K562 (cell line): ENCODE data around the gene PTTG1IP. TPM values are rescaled to one million over a fixed set of nuclear protein-coding genes. Genes with fewer than 3 reads are reported as not detected.
A peak's percentile ranks its signal among the peaks of the same experiment; 100 is the strongest.

Experiments
- ATAC-seq: fragments of 200-7000 bp; cut with Tn5 transposase; 3 replicates; pipeline ENCODE4 v1.9.1; 2020; ENCODE audit warnings: moderate library complexity
- BruUV-seq: library from RNA; stranded (reverse); fragments of 400-500 nt; replicated peaks from 2 replicates; lab custom pipeline; 2021; lab: Mats Ljungman, UMichigan
- CTCF ChIA-PET: fragments of 300-600 bp; formaldehyde crosslinking; extraction: SDS; loops from one replicate; lab custom pipeline; 2021; ENCODE audit warnings: low intra/inter-chr PET ratio; lab: Yijun Ruan, JAX
- POLR2A ChIA-PET: fragments of 300-600, 350-650 bp; sonication (Branson Sonifier 250); formaldehyde crosslinking; extraction: SDS; loops from one replicate; lab custom pipeline; 2021; ENCODE audit warnings: antibody characterized with exemption, inconsistent platforms; lab: Yijun Ruan, JAX
- DNase-seq, 4 experiments: peaks; one replicate each; pipeline versions ENCODE4 v3.0.0 to v3.0.0-alpha.2; 2011 to 2018; ENCODE audit warnings: low spot score in 3 of 4, mixed read lengths in 3 of 4; ENCODE audit errors: extremely low read depth in 1 of 4
- FAIRE-seq: peaks from 2 replicates; lab custom pipeline; 2011; peaks lifted over from hg19 to GRCh38; lab: Jason Lieb, UNC
- H2AFZ ChIP-seq: 2 replicates; pipeline ENCODE4 v1.6.0; 2011; ENCODE audit warnings: low read depth, low read length, control low read depth, inconsistent platforms
- H3K27ac ChIP-seq: fragments of 200-600 bp; 3 replicates; pipeline ENCODE4 v1.8.0; 2011; ENCODE audit warnings: low read depth, mild to moderate bottlenecking, control low read depth, inconsistent platforms, low read length, moderate library complexity, mixed read lengths; ENCODE audit errors: extremely low read depth
- H3K27me3 ChIP-seq, 2 experiments: fragments of 300-600 bp in 1 of 2; 2 replicates in 1 of 2; 3 replicates in 1 of 2; pipeline versions ENCODE4 v1.6.0 to v1.8.0; 2011; ENCODE audit warnings: inconsistent platforms in 2 of 2, low read length in 2 of 2, mild to moderate bottlenecking in 1 of 2, mixed read lengths in 1 of 2, moderate library complexity in 1 of 2; ENCODE audit not compliant: control insufficient read depth in 2 of 2, insufficient read depth in 2 of 2
- H3K36me3 ChIP-seq: fragments of 300-600 bp; 3 replicates; pipeline ENCODE4 v1.8.0; 2011; ENCODE audit warnings: mild to moderate bottlenecking, low read length, inconsistent platforms; ENCODE audit not compliant: control insufficient read depth, insufficient read depth
- H3K4me1 ChIP-seq, 2 experiments: fragments of 200-600 bp in 1 of 2; replicated peaks in 1 of 2; 2 replicates in 1 of 2; 3 replicates in 1 of 2; pipeline versions ENCODE4 v1.5.1 to v1.8.0; 2011; ENCODE audit warnings: inconsistent platforms in 2 of 2, low read length in 2 of 2, mild to moderate bottlenecking in 1 of 2, mixed read lengths in 1 of 2, moderate library complexity in 1 of 2; ENCODE audit not compliant: control insufficient read depth in 2 of 2, insufficient read depth in 2 of 2
- H3K4me2 ChIP-seq: 2 replicates; pipeline ENCODE4 v1.6.1; 2011; ENCODE audit warnings: low read length, control low read depth, inconsistent platforms, mixed read lengths; ENCODE audit not compliant: insufficient read depth
- H3K4me3 ChIP-seq: fragments of 200-600 bp; sonication (generic), shearing (Covaris generic); 2 replicates; pipeline ENCODE4 v1.5.1; 2016; ENCODE audit warnings: control low read depth, inconsistent platforms
- H3K79me2 ChIP-seq: fragments of 200-600 bp; 3 replicates; pipeline ENCODE4 v1.8.0; 2011; ENCODE audit warnings: low read length, inconsistent platforms; ENCODE audit not compliant: control insufficient read depth, insufficient read depth
- H3K9ac ChIP-seq, 2 experiments: 2 replicates each; pipeline versions ENCODE4 v1.6.0 to v1.6.1; 2011; ENCODE audit warnings: low read depth in 2 of 2, low read length in 2 of 2, control low read depth in 1 of 2, inconsistent platforms in 1 of 2, mild to moderate bottlenecking in 1 of 2, mixed read lengths in 1 of 2; ENCODE audit not compliant: insufficient read depth in 1 of 2
- H3K9me1 ChIP-seq: one replicate; pipeline ENCODE4 v1.6.0; 2011; ENCODE audit warnings: inconsistent platforms, mild to moderate bottlenecking, low read length, moderate library complexity; ENCODE audit not compliant: control insufficient read depth, insufficient read depth
- H3K9me3 ChIP-seq: replicated peaks from 2 replicates; pipeline ENCODE4 v1.5.1; 2011; ENCODE audit warnings: low read depth, low read length, inconsistent platforms; ENCODE audit not compliant: control insufficient read depth, insufficient read depth
- H4K20me1 ChIP-seq: replicated peaks from 2 replicates; pipeline ENCODE4 v1.6.1; 2011; ENCODE audit warnings: low read length, inconsistent platforms, mixed read lengths; ENCODE audit not compliant: control insufficient read depth, insufficient read depth
- CHCHD3 ChIP-seq: fragments of 250-450 bp; sonication (Bioruptor Pico); IDR thresholded peaks from 2 replicates; pipeline ENCODE4 v2.1.2; 2022; ENCODE audit warnings: mild to moderate bottlenecking
- ETV6 ChIP-seq, 3 experiments: fragments of 150-350 bp in 1 of 3; sonication (generic) in 1 of 3; formaldehyde crosslinking in 1 of 3; IDR thresholded peaks; 2 replicates each; pipeline versions ENCODE4 v1.6.1 to v1.8.0; 2014 to 2022; ENCODE audit warnings: borderline replicate concordance in 2 of 3, low read depth in 2 of 3, antibody characterized with exemption in 1 of 3, low read length in 1 of 3, mild to moderate bottlenecking in 1 of 3, missing genetic modification reagents in 1 of 3
- GABPA ChIP-seq: fragments of 200-800 bp; sonication (Bioruptor generic); conservative IDR thresholded peaks from 2 replicates; pipeline ENCODE4 v1.6.1; 2016; ENCODE audit warnings: low read depth, missing genetic modification characterization, missing compliant biosample characterization
- RHOXF2B ChIP-seq: fragments of 250-450 bp; sonication (Bioruptor Pico); conservative IDR thresholded peaks from 2 replicates; pipeline ENCODE4 v1.5.1; 2021
- ZC3H4 ChIP-seq: sonication (generic); formaldehyde crosslinking; IDR thresholded peaks from 2 replicates; pipeline ENCODE4 v1.9.0; 2021; ENCODE audit warnings: missing genetic modification reagents, borderline replicate concordance
- WGBS: fragments of 100-300 bp; shearing (Covaris generic); methylation state at CpG from one replicate; pipeline ENCODE4 v1.1.6; 2016; ENCODE audit warnings: low coverage, mixed read lengths; ENCODE audit not compliant: insufficient coverage; ENCODE audit errors: missing lambda C conversion rate; 5-methylcytosine and 5-hydroxymethylcytosine counted together
- in situ Hi-C: fragments of 300-500 bp; cut with MboI; formaldehyde crosslinking; loops from 4 replicates; pipeline ENCODE4 v1.15.0; 2018; ENCODE audit warnings: inconsistent platforms, mixed read lengths
- intact Hi-C: fragments of 100-400 bp; cut with micrococcal nuclease; formaldehyde crosslinking; loops from 2 replicates; pipeline ENCODE4 v1.14.2; 2022
- polyA plus RNA-seq, 8 experiments: library from polyadenylated mRNA; depleted of rRNA in 4 of 8; stranded (reverse) in 5 of 8; unstranded in 3 of 8; fragments of >200 nt; fragmentation: Nextera tagmentation in 2 of 8; fragmentation: Illumina TruSeq in 1 of 8; extraction: Ambion mirVana in 2 of 8; extraction: Trizol in 1 of 8; gene quantifications; 2 replicates each; pipeline versions ENCODE4 v1.2.1 to v1.2.3, GENCODE V29; 2011 to 2014; ENCODE audit warnings: inconsistent platforms in 1 of 8, missing spikeins in 1 of 8
- total RNA-seq, 7 experiments: library from RNA; depleted of rRNA in 6 of 7; stranded (reverse); fragments of >200 nt in 6 of 7; fragmentation: Illumina TruSeq in 2 of 7; extraction: Trizol in 2 of 7; gene quantifications; 2 replicates each; pipeline versions ENCODE4 v1.2.1 to v1.2.3, GENCODE V29; 2011 to 2021; ENCODE audit warnings: low replicate concordance in 1 of 7
- TF ChIP-seq, protein P1 (sequence below): fragments of 450-650 bp; formaldehyde crosslinking; conservative IDR thresholded peaks from 2 replicates; pipeline ENCODE4 v1.4.0; 2022; ENCODE audit warnings: mild to moderate bottlenecking, missing genetic modification characterization
- TF ChIP-seq, protein P2 (sequence below): fragments of 250-450 bp; sonication (Bioruptor Pico); IDR thresholded peaks from 2 replicates; pipeline ENCODE4 v1.4.0; 2020

PTTG1IP gene
- total and polyA plus RNA-seq, 9 of the 15 experiments (the other 6 are each of a cell fraction or from before 2014, with no cell fraction given) = 5.0 to 99.3 (median 82.4) TPM

DNA sequence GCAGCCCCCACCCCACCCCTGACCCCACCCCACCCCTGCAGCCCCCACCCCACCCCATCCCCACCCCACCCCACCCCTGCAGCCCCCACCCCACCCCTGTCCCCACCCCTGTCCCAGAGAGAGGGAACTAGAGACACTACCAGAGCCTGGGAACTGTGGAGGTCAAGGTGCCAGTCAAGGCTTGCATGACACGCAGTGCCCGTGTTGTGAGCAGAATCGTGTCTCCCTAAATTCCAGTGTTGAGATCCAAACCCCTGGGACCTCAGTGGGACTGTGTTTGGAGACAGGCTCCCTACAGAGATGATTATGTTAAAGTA lies 37.2 kb downstream of the PTTG1IP start:
- no peaks in the 10 kb centered on the region for H3K9me1 ChIP-seq
- H3K4me2 ChIP-seq = peak overlapping the region; percentile 43; the same call in 1 of the 2 replicates
- FAIRE-seq (no peak), DNase-seq (no peak), ATAC-seq (no peak)
- TF ChIP-seq, protein P1, sequence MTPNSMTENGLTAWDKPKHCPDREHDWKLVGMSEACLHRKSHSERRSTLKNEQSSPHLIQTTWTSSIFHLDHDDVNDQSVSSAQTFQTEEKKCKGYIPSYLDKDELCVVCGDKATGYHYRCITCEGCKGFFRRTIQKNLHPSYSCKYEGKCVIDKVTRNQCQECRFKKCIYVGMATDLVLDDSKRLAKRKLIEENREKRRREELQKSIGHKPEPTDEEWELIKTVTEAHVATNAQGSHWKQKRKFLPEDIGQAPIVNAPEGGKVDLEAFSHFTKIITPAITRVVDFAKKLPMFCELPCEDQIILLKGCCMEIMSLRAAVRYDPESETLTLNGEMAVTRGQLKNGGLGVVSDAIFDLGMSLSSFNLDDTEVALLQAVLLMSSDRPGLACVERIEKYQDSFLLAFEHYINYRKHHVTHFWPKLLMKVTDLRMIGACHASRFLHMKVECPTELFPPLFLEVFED (CRISPR knock-in tag) = 0 out of 2 replicates have a peak, but pooled peaks have one; percentile 32
- TF ChIP-seq CHCHD3 (CRISPR knock-in tag) = no peak
- TF ChIP-seq GABPA (tag) = no peak
- H3K9me3 ChIP-seq = no peaks in the 10 kb centered on the region
- POLR2A ChIA-PET = no interaction called here
- intact Hi-C loops = loop anchor here (10.0 kb wide), 1 partner anchor 792 kb away; no protein-coding TSS in a partner anchor
- CTCF ChIA-PET = no interaction called here
- H3K79me2 ChIP-seq = no peaks in the 10 kb centered on the region
- peak overlapping the region; percentile 64 for H2AFZ ChIP-seq
- peak overlapping the region in 1 of 2 experiments; percentile 62; a peak in 1 of 4 replicates for H3K9ac ChIP-seq
- no peak overlapping the region for H3K4me3 ChIP-seq
- H3K27ac ChIP-seq = no peak overlapping the region; the same call in 2 of the 3 replicates
- peaks cover 5% of the 10 kb centered on the region; the same call in 1 of the 2 replicates for H4K20me1 ChIP-seq
- in situ Hi-C loops = no loop called here
- WGBS = 6% methylated on average over 3 of the region's 3 CpGs
- H3K4me1 ChIP-seq = peaks cover 23 to 48% of the 10 kb centered on the region in 2 experiments
- no TSS peak for BruUV-seq
- no peaks in the 10 kb centered on the region for H3K36me3 ChIP-seq
- peaks cover 7 to 17% of the 10 kb centered on the region in 2 experiments; a peak in 4 of 5 replicates for H3K27me3 ChIP-seq

DNA sequence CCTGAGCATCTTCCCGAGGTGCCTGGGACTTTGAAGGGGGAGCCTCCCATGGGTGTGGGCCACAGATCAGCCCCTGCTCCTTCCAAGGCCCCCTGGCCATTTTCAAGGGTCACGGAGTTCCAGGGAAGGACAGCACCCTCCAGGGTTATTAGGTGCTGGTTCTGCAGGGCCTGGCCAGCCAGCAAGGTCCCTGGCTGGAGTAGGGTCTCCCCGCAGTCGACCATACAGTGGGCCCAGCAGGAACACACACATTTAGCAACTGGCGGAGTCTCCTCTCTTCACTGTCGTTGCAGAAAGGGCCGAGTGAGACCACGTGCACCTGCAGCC lies 37.9 kb downstream of the PTTG1IP start:
- DNase-seq (no peak), ATAC-seq (no peak), FAIRE-seq (no peak)
- Histone ChIP-seq H4K20me1 (peaks cover 5% of the 10 kb centered on the region; the same call in 1 of the 2 replicates), H3K27ac (no peak overlapping the region), H3K9me1 (no peaks in the 10 kb centered on the region), H3K79me2 (no peaks in the 10 kb centered on the region), H3K9me3 (no peaks in the 10 kb centered on the region), H3K9ac (peak overlapping the region in 1 of 2 experiments; percentile 72; a peak in 1 of 4 replicates), H3K36me3 (no peaks in the 10 kb centered on the region), H3K27me3 (peaks cover 4 to 10% of the 10 kb centered on the region in 2 experiments; a peak in 3 of 5 replicates), H3K4me3 (no peak overlapping the region), H2AFZ (no peak overlapping the region; the same call in 1 of the 2 replicates), H3K4me1 (peaks cover 29 to 44% of the 10 kb centered on the region in 2 experiments), H3K4me2 (peak overlapping the region; percentile 23; the same call in 1 of the 2 replicates)
- no TSS peak for BruUV-seq
- ChIA-PET POLR2A (interaction anchor here (0.7 kb wide), 1 partner anchor 73 kb away, joined by 3 read pairs; no protein-coding TSS in a partner anchor), CTCF (interaction anchor here (1.0 kb wide), 1 partner anchor 35 kb away, joined by 3 read pairs; no protein-coding TSS in a partner anchor)
- in situ Hi-C loops (no loop called here), intact Hi-C loops (loop anchor here (10.0 kb wide), 1 partner anchor 791 kb away; no protein-coding TSS in a partner anchor)
- WGBS = 24% methylated on average over 8 of the region's 8 CpGs
- no peak for TF ChIP-seq ZC3H4 (CRISPR knock-in tag)
- TF ChIP-seq, protein P2, sequence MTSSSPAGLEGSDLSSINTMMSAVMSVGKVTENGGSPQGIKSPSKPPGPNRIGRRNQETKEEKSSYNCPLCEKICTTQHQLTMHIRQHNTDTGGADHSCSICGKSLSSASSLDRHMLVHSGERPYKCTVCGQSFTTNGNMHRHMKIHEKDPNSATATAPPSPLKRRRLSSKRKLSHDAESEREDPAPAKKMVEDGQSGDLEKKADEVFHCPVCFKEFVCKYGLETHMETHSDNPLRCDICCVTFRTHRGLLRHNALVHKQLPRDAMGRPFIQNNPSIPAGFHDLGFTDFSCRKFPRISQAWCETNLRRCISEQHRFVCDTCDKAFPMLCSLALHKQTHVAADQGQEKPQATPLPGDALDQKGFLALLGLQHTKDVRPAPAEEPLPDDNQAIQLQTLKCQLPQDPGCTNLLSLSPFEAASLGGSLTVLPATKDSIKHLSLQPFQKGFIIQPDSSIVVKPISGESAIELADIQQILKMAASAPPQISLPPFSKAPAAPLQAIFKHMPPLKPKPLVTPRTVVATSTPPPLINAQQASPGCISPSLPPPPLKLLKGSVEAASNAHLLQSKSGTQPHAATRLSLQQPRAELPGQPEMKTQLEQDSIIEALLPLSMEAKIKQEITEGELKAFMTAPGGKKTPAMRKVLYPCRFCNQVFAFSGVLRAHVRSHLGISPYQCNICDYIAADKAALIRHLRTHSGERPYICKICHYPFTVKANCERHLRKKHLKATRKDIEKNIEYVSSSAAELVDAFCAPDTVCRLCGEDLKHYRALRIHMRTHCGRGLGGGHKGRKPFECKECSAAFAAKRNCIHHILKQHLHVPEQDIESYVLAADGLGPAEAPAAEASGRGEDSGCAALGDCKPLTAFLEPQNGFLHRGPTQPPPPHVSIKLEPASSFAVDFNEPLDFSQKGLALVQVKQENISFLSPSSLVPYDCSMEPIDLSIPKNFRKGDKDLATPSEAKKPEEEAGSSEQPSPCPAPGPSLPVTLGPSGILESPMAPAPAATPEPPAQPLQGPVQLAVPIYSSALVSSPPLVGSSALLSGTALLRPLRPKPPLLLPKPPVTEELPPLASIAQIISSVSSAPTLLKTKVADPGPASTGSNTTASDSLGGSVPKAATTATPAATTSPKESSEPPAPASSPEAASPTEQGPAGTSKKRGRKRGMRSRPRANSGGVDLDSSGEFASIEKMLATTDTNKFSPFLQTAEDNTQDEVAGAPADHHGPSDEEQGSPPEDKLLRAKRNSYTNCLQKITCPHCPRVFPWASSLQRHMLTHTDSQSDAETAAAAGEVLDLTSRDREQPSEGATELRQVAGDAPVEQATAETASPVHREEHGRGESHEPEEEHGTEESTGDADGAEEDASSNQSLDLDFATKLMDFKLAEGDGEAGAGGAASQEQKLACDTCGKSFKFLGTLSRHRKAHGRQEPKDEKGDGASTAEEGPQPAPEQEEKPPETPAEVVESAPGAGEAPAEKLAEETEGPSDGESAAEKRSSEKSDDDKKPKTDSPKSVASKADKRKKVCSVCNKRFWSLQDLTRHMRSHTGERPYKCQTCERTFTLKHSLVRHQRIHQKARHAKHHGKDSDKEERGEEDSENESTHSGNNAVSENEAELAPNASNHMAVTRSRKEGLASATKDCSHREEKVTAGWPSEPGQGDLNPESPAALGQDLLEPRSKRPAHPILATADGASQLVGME = 0 out of 2 replicates have a peak, but pooled peaks have one; percentile 7
- no peak for TF ChIP-seq ETV6 (IDR thresholded peaks at IDR 0.05; ENCODE audit: borderline replicate concordance in 1 of 2, low read depth in 2 of 2, low read length in 1 of 2)
- no peak for TF ChIP-seq ETV6 (CRISPR knock-in tag; IDR thresholded peaks at IDR 0.05; ENCODE audit: borderline replicate concordance)
- TF ChIP-seq RHOXF2B (CRISPR knock-in tag) = no peak
